ENCODE results near the gene IGF2BP3. TPM values are rescaled to one million over a fixed set of nuclear protein-coding genes. Genes with fewer than 3 reads are reported as not detected.

IGF2BP3 gene
- polyA plus RNA-seq, 4 donors: 0.75 to 66.3 TPM; not detected in 2

Other genes with a start within 250 kb of the IGF2BP3 start
- 10 to 100 TPM in 2 of 4 donors, 1 to 10 TPM in 2; 1.6 to 27.0 (median 7.1) TPM for gene GPNMB, start 223.7 kb downstream of the IGF2BP3 start, polyA plus RNA-seq
- gene MALSU1, start 171.2 kb downstream of the IGF2BP3 start, polyA plus RNA-seq: 10 to 100 TPM; 34.4 to 42.7 (median 36.2) TPM
- 100 to 1,000 TPM in 1 of 4 donors, 10 to 100 TPM in 3; 35.4 to 150 (median 47.3) TPM for gene TRA2A, start 61.5 kb upstream of the IGF2BP3 start, polyA plus RNA-seq
- 10 to 100 TPM in 1 of 4 donors, 1 to 10 TPM in 3; 8.1 to 18.4 (median 8.5) TPM for gene CCDC126, start 126.9 kb upstream of the IGF2BP3 start, polyA plus RNA-seq
- 10 to 100 TPM in 3 of 4 donors, 1 to 10 TPM in 1; 9.7 to 16.2 (median 12.0) TPM for gene FAM221A, start 209.7 kb upstream of the IGF2BP3 start, polyA plus RNA-seq
- 1 to 10 TPM in 1 of 4 donors, under 1 TPM in 3; 0.24 to 1.4 (median 0.43) TPM for gene STK31, start 239.7 kb upstream of the IGF2BP3 start, polyA plus RNA-seq

Measured in small intestine (tissue), 4 donors.